ENCODE results near the gene SYT15.
"Not testable (repeated sequence)": the region's sequence is repeated elsewhere in the genome, so short reads cannot be mapped to it uniquely, and the experiment has no call there.

DNA sequence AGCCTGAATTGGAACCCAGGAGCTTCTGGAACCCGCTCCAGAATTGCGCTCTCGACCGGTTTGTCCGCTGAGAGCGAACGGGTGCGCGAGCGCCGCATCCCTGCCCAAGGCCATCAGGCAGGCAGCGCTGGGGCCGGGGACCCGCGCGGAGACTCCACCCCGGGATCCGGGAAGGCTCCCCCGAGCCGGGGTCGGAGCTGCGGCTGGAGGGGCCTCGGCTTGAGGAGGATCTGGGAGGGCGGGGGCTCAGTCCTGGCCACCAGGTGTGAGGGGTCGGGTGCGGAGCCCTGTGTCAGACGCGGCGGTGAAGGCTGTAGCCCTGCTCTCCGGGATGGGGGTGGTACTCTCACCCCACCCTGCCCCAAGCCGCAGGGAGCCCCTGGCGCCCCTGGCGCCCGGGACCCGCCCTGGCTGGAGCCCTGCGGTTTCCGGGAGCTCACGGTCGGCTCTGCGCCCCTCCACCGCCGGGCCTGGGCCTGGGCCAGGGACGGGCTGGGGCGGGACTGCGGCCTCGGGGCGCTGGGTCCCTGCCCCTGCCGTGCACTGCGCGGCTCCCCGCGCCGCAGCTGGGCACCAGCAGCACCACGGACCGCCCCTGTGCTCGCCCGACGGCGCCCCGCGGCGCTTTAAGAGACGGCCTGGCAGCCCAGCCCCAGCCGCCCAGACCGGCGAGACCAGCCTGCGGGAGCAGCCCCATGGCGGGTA is at the start of gene SYT15:
- not testable (repeated sequence) for TF ChIP-seq CTCF (conservative IDR thresholded peaks at IDR 0.05; ENCODE audit: low read depth, low read length); POLR2A (IDR thresholded peaks at IDR 0.05; ENCODE audit: low read depth, low read length); MAZ (IDR thresholded peaks at IDR 0.05; ENCODE audit: borderline replicate concordance, low read depth, low read length); RCOR1 (IDR thresholded peaks at IDR 0.05; ENCODE audit: insufficient replicate concordance, low read length); FOS (IDR thresholded peaks at IDR 0.05; ENCODE audit: low read depth, low read length); BHLHE40 (IDR thresholded peaks at IDR 0.05; ENCODE audit: low read depth, low read length); MXI1 (IDR thresholded peaks at IDR 0.05; ENCODE audit: borderline replicate concordance, low read depth, low read length); SMC3 (IDR thresholded peaks at IDR 0.05; ENCODE audit: low read depth, low read length); CEBPB (IDR thresholded peaks at IDR 0.05; ENCODE audit: low read depth, low read length); RFX5 (IDR thresholded peaks at IDR 0.05; ENCODE audit: low read depth, low read length); NFE2L2 (IDR thresholded peaks at IDR 0.05; ENCODE audit: low read depth, low read length); ELK1 (IDR thresholded peaks at IDR 0.05; ENCODE audit: borderline replicate concordance, low read depth, low read length)
- TF ChIP-seq, protein P1, sequence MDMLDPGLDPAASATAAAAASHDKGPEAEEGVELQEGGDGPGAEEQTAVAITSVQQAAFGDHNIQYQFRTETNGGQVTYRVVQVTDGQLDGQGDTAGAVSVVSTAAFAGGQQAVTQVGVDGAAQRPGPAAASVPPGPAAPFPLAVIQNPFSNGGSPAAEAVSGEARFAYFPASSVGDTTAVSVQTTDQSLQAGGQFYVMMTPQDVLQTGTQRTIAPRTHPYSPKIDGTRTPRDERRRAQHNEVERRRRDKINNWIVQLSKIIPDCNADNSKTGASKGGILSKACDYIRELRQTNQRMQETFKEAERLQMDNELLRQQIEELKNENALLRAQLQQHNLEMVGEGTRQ (IDR thresholded peaks at IDR 0.05; ENCODE audit: low read depth, low read length): not testable (repeated sequence)

Data from IMR-90 (cell line).